Naive thymus-derived CD8-positive, alpha-beta T cell (primary cell): Measurements from ENCODE around the gene ZFTA. TPM values are rescaled to one million over a fixed set of nuclear protein-coding genes. Genes with fewer than 3 reads are reported as not detected.
A peak's percentile ranks its signal among the peaks of the same experiment; 100 is the strongest.
"Not testable (repeated sequence)": the region's sequence is repeated elsewhere in the genome, so short reads cannot be mapped to it uniquely, and the experiment has no call there.

Source experiments
- ATAC-seq, 2 donors: fragments of 150-1000 bp; cut with Tn5 transposase in 1 of 2; sonication (Bioruptor Pico), chemical (Tn5 transposase) in 1 of 2; 1 replicate in 1 of 2; 2 replicates in 1 of 2; pipeline ENCODE4 v1.10.0; 2021; ENCODE audit warnings: mild to moderate bottlenecking in 2 of 2, moderate library complexity in 2 of 2
- POLR2A ChIA-PET: fragments of 350-600 bp; sonication (Branson Sonifier 250); formaldehyde crosslinking; loops from one replicate; lab custom pipeline; 2021; ENCODE audit warnings: antibody characterized with exemption; lab: Charles Lee
- DNase-seq, 10 donors: peaks; one replicate each; pipeline versions ENCODE4 v3.0.0 to v3.0.0-alpha.2; 2020 to 2022
- H3K27ac Mint-ChIP-seq, 10 donors: one replicate each; pipeline ENCODE4 v1.8.0; 2020 to 2022; ENCODE audit warnings: mild to moderate bottlenecking in 10 of 10, mixed read lengths in 10 of 10, moderate library complexity in 4 of 10, inconsistent platforms in 1 of 10
- H3K27me3 Mint-ChIP-seq, 5 donors: one replicate each; pipeline ENCODE4 v1.8.0; 2021 to 2022; ENCODE audit warnings: mixed read lengths in 5 of 5
- H3K36me3 Mint-ChIP-seq, 3 donors: one replicate each; pipeline ENCODE4 v1.8.0; 2020 to 2022; ENCODE audit warnings: mixed read lengths in 3 of 3, mild to moderate bottlenecking in 2 of 3, inconsistent platforms in 1 of 3
- H3K4me1 Mint-ChIP-seq, 4 donors: one replicate each; pipeline ENCODE4 v1.8.0; 2021 to 2022; ENCODE audit warnings: mixed read lengths in 4 of 4
- H3K4me3 Mint-ChIP-seq, 10 donors: one replicate each; pipeline ENCODE4 v1.8.0; 2020 to 2022; ENCODE audit warnings: mild to moderate bottlenecking in 10 of 10, mixed read lengths in 10 of 10, moderate library complexity in 6 of 10, inconsistent platforms in 1 of 10
- H3K9me3 Mint-ChIP-seq, 9 donors: one replicate each; pipeline ENCODE4 v1.8.0; 2020 to 2022; ENCODE audit warnings: mixed read lengths in 9 of 9, mild to moderate bottlenecking in 3 of 9, inconsistent platforms in 1 of 9, moderate library complexity in 1 of 9
- polyA plus RNA-seq, 3 donors: library from polyadenylated mRNA; unstranded; fragments of 300-500 nt; fragmentation: Illumina TruSeq; gene quantifications; one replicate each; pipeline ENCODE4 v1.2.3, GENCODE V29; 2021
- total RNA-seq, 8 experiments: library from RNA in 2 of 8; stranded (reverse) in 2 of 8; gene quantifications; one replicate each; pipeline ENCODE4 v1.2.3 and lab custom pipeline; 2021 to 2026

ZFTA gene
- total RNA-seq (1 to 10 TPM; 7.2 to 7.4 TPM), polyA plus RNA-seq (under 1 TPM; 0.09 to 0.56 (median 0.34) TPM), total RNA-seq (lab: John Stamatoyannopoulos, UW) (18.5 to 44.6 (median 32.2) reads per million in 6 experiments)

GRCh38 chr11:63768237-63769041 is at the start of gene ZFTA:
Gene ZFTA, minus strand, starts transcription at chr11:63768775. Its CDS starts 153 bp downstream, at chr11:63768622.
- DNase-seq (peak; percentile 53 to 84 (median 73)), ATAC-seq (peak; percentile 67 to 76)
- peaks cover 7 to 25% (median 16%) of the 10 kb centered on the region in 4 donors for H3K4me1 Mint-ChIP-seq
- peaks cover 0 to 13% (median 4%) of the 10 kb centered on the region in 5 donors for H3K27me3 Mint-ChIP-seq
- POLR2A ChIA-PET, result interaction anchor here (0.6 to 2.4 kb wide), 7 partner anchors 14 to 385 kb away, joined by 3 to 16 read pairs (median 3); partner anchors contain the start of gene MARK2
- peak within 1 kb of the TSS; percentile 87 to 98 (median 94) for H3K4me3 Mint-ChIP-seq
- H3K27ac Mint-ChIP-seq, result peak within 1 kb of the TSS; percentile 70 to 95 (median 92)
- no peaks in the 10 kb centered on the region for H3K36me3 Mint-ChIP-seq
- no peaks in the 10 kb centered on the region for H3K9me3 Mint-ChIP-seq

- no peak for DNase-seq
- Mint-ChIP-seq H3K27me3 (no peaks in the 10 kb centered on the region), H3K9me3 (no peaks in the 10 kb centered on the region), H3K4me3 (no peak overlapping the region), H3K27ac (no peak overlapping the region), H3K4me1 (peaks cover 9 to 21% (median 18%) of the 10 kb centered on the region in 4 donors), H3K36me3 (peaks cover 0 to 56% (median 13%) of the 10 kb centered on the region in 3 donors)
- no peak for ATAC-seq
- POLR2A ChIA-PET, result no interaction called here
Observed at GRCh38 chr11:63817758-63818498, 49.4 kb upstream of the ZFTA start.

GRCh38 chr11:63816732-63817131 is 48.2 kb upstream of the ZFTA start:
- Mint-ChIP-seq H3K27ac (peak overlapping the region in 1 of 10 donors; percentile 11), H3K27me3 (no peaks in the 10 kb centered on the region), H3K4me1 (peaks cover 9 to 28% (median 21%) of the 10 kb centered on the region in 4 donors), H3K9me3 (no peaks in the 10 kb centered on the region), H3K4me3 (no peak overlapping the region), H3K36me3 (peaks cover 0 to 46% (median 11%) of the 10 kb centered on the region in 3 donors)
- DNase-seq (no peak), ATAC-seq (no peak)
- POLR2A ChIA-PET, result no interaction called here

GRCh38 chr11:63816166-63816565 is 47.6 kb upstream of the ZFTA start:
- no peak for DNase-seq
- Mint-ChIP-seq H3K4me1 (peaks cover 9 to 28% (median 21%) of the 10 kb centered on the region in 4 donors), H3K36me3 (peaks cover 0 to 40% (median 7%) of the 10 kb centered on the region in 3 donors), H3K27ac (peak overlapping the region in 2 of 10 donors; percentile 28 to 40), H3K4me3 (peak overlapping the region in 1 of 10 donors; percentile 29), H3K9me3 (no peaks in the 10 kb centered on the region), H3K27me3 (no peaks in the 10 kb centered on the region)
- no peak for ATAC-seq
- POLR2A ChIA-PET, result no interaction called here

- POLR2A ChIA-PET, result no interaction called here
- Mint-ChIP-seq H3K4me1 (peaks cover 9 to 28% (median 21%) of the 10 kb centered on the region in 4 donors), H3K27ac (peak overlapping the region in 5 of 10 donors; percentile 1 to 79 (median 70)), H3K36me3 (peaks cover 0 to 25% (median 0%) of the 10 kb centered on the region in 3 donors), H3K27me3 (no peaks in the 10 kb centered on the region), H3K9me3 (no peaks in the 10 kb centered on the region), H3K4me3 (peak overlapping the region; percentile 72 to 84 (median 78))
- peak in 2 of 10 donors; percentile 6 to 9 for DNase-seq
- ATAC-seq, result no peak
Observed at GRCh38 chr11:63814383-63814736, 45.8 kb upstream of the ZFTA start.

GRCh38 chr11:63813563-63814382 is 45.2 kb upstream of the ZFTA start:
- POLR2A ChIA-PET, result no interaction called here
- ATAC-seq (peak; percentile 42 to 44), DNase-seq (peak in 6 of 10 donors; percentile 13 to 25 (median 24))
- H3K9me3 Mint-ChIP-seq, result no peaks in the 10 kb centered on the region
- H3K4me3 Mint-ChIP-seq, result peak overlapping the region; percentile 72 to 84 (median 78)
- peaks cover 0 to 20% (median 0%) of the 10 kb centered on the region in 3 donors for H3K36me3 Mint-ChIP-seq
- H3K27ac Mint-ChIP-seq, result peak overlapping the region in 6 of 10 donors; percentile 1 to 79 (median 64)
- H3K27me3 Mint-ChIP-seq, result no peaks in the 10 kb centered on the region
- peaks cover 9 to 28% (median 21%) of the 10 kb centered on the region in 4 donors for H3K4me1 Mint-ChIP-seq

- POLR2A ChIA-PET, result interaction anchor here (0.7 kb wide), 1 partner anchor 44 kb away, joined by 4 read pairs; the partner anchor contains the start of gene ZFTA
- H3K27ac Mint-ChIP-seq, result peak within 1 kb of the TSS in 8 of 10 donors; percentile 10 to 79 (median 60)
- no peaks in the 10 kb centered on the region for H3K9me3 Mint-ChIP-seq
- H3K4me1 Mint-ChIP-seq, result peaks cover 9 to 28% (median 21%) of the 10 kb centered on the region in 4 donors
- peak within 1 kb of the TSS; percentile 72 to 84 (median 81) for H3K4me3 Mint-ChIP-seq
- peak; percentile 22 to 75 (median 54) for DNase-seq
- peak; percentile 86 to 91 for ATAC-seq
- no peaks in the 10 kb centered on the region for H3K27me3 Mint-ChIP-seq
- peaks cover 0 to 14% (median 0%) of the 10 kb centered on the region in 3 donors for H3K36me3 Mint-ChIP-seq
Observed at GRCh38 chr11:63813035-63813562, 44.5 kb upstream of the ZFTA start, which contains the start of gene SPINDOC. Gene SPINDOC, plus strand, starts transcription at chr11:63813456. Its CDS starts 231 bp downstream, at chr11:63813687.

GRCh38 chr11:63811522-63811921 is 42.9 kb upstream of the ZFTA start:
- peak overlapping the region in 1 of 10 donors; percentile 21 for H3K27ac Mint-ChIP-seq
- H3K4me3 Mint-ChIP-seq, result peak overlapping the region in 4 of 10 donors; percentile 63 to 83 (median 68)

GRCh38 chr11:63810383-63810782 is 41.8 kb upstream of the ZFTA start:
- not testable (repeated sequence) for H3K9me3 Mint-ChIP-seq, ATAC-seq

More at GRCh38 chr11:63811522-63811921, 42.9 kb upstream of the ZFTA start:
- peaks cover 0 to 2% (median 0%) of the 10 kb centered on the region in 3 donors for H3K36me3 Mint-ChIP-seq
- H3K9me3 Mint-ChIP-seq, result no peaks in the 10 kb centered on the region
- peaks cover 9 to 26% (median 20%) of the 10 kb centered on the region in 4 donors for H3K4me1 Mint-ChIP-seq
- H3K27me3 Mint-ChIP-seq, result no peaks in the 10 kb centered on the region
- ATAC-seq (no peak), DNase-seq (no peak)
- POLR2A ChIA-PET, result no interaction called here

GRCh38 chr11:63805844-63806415 is 37.4 kb upstream of the ZFTA start:
- Mint-ChIP-seq H3K36me3 (no peaks in the 10 kb centered on the region), H3K27me3 (no peaks in the 10 kb centered on the region), H3K9me3 (no peaks in the 10 kb centered on the region), H3K27ac (no peak overlapping the region), H3K4me3 (no peak overlapping the region), H3K4me1 (no peaks in the 10 kb centered on the region)
- POLR2A ChIA-PET, result no interaction called here
- no peak for ATAC-seq
- DNase-seq, result peak in 1 of 10 donors; percentile 31

More at GRCh38 chr11:63810383-63810782, 41.8 kb upstream of the ZFTA start:
- H3K36me3 Mint-ChIP-seq, H3K27ac Mint-ChIP-seq, H3K27me3 Mint-ChIP-seq, DNase-seq, POLR2A ChIA-PET, H3K4me3 Mint-ChIP-seq: not testable (repeated sequence)
- peaks cover 8 to 21% (median 14%) of the 10 kb centered on the region in 4 donors for H3K4me1 Mint-ChIP-seq

- POLR2A ChIA-PET, result no interaction called here
- no peak overlapping the region for H3K27ac Mint-ChIP-seq
- H3K36me3 Mint-ChIP-seq, result no peaks in the 10 kb centered on the region
- H3K9me3 Mint-ChIP-seq, result peaks cover 0 to 1% (median 0%) of the 10 kb centered on the region in 9 donors
- peaks cover 0 to 9% (median 0%) of the 10 kb centered on the region in 5 donors for H3K27me3 Mint-ChIP-seq
- H3K4me1 Mint-ChIP-seq, result no peaks in the 10 kb centered on the region
- DNase-seq, result no peak
- ATAC-seq, result no peak
- no peak overlapping the region for H3K4me3 Mint-ChIP-seq
Observed at GRCh38 chr11:63804259-63804658, 35.7 kb upstream of the ZFTA start.
